Right lobe of liver (tissue), 4 donors: Measurements from ENCODE around the gene KRT38.

ENCODE experiments used
- CTCF ChIP-seq, 4 donors: fragments of 200-600 bp in 3 of 4; fragments of 450-650 bp in 1 of 4; IDR thresholded peaks; one replicate each; pipeline versions ENCODE4 v1.5.1 to v1.8.0; 2016 to 2022; ENCODE audit warnings: antibody characterized with exemption in 4 of 4, mild to moderate bottlenecking in 2 of 4
- POLR2A ChIP-seq: fragments of 450-650 bp; IDR thresholded peaks from one replicate; pipeline ENCODE4 v1.6.1; 2017; ENCODE audit warnings: antibody characterized with exemption, mild to moderate bottlenecking
- donor health status: DM: no; HTN: no; CAD: no.
- donor health status: DM: no; HTN: no; CAD: no.
- donor health status: DM: no; HTN: yes; CAD: no.

- TF ChIP-seq POLR2A = no peak
- TF ChIP-seq CTCF (IDR thresholded peaks at IDR 0.05) = no peak
These were observed 43.4 kb upstream of the KRT38 start for GRCh38 chr17:41483991-41484826.
